ENCODE measurements around the gene LPP. TPM values are rescaled to one million over a fixed set of nuclear protein-coding genes. Genes with fewer than 3 reads are reported as not detected.
A peak's percentile ranks its signal among the peaks of the same experiment; 100 is the strongest.

The LPP gene
- total RNA-seq, 1 donor = 77.4 TPM

DNA sequence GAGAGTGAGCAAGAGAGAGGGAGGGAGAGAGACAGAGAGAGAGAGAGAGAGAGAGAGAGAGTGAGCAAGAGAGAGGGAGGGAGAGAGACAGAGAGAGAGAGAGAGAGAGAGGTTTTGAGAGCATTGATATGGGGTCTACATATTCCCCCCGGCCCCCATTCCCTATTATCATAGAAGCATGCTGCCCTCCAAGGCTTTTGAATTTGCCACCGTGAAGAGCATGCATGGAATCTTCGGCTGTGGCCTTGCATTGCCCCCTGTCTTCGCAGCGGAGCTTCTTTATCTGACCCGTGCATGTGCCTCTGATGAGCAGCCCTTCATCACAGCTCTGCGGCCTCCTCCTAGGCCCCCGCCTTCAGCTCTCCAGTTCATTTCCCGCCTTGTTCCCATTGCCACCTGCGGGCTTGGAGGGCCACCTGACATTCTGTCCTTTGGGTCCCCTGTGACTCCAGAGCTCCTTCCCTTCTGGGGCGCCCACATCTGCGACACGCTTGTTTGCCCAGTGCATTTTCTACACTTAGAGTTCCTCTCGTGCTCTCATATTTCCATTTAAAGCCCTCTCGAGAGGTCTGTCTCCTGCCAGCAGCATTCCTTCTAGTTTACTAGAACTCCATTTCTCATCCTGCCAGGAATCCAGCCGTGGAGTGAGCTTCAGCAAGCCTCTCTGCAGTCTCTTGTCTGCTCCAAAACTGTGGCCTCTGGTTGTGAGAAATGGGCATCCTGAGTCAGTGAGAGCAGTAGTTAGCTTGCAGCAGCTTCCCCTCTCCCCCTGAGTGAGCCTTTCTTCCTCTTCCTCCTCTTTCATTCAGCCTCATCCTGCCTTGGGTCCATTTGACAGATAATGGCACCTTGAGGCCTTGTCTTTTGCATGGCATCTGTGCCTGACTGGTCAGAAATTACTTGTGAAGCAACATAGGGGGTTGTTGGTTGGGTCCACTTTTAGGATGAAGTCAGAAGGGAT is 25.3 kb downstream of the LPP start:
- Histone ChIP-seq H3K79me2 (ENCODE audit: insufficient read depth, low read length) (peaks cover 92% of the 10 kb centered on the region), H3K4me2 (ENCODE audit: insufficient read depth, low read length) (peak overlapping the region; percentile 14), H3K4me1 (ENCODE audit: insufficient read depth, low read length) (peaks cover 20% of the 10 kb centered on the region), H3K27me3 (ENCODE audit: insufficient read depth, low read length) (no peaks in the 10 kb centered on the region), H3K36me3 (ENCODE audit: insufficient read depth, low read length) (peaks cover 7% of the 10 kb centered on the region), H4K20me1 (ENCODE audit: insufficient read depth, low read length) (peaks cover 31% of the 10 kb centered on the region), H3K4me3 (ENCODE audit: insufficient read depth, low read length) (no peak overlapping the region), H2AFZ (ENCODE audit: low read length) (no peak overlapping the region), H3K9me3 (ENCODE audit: low read depth, low read length) (no peaks in the 10 kb centered on the region), H3K27ac (ENCODE audit: low read depth, low read length) (peak overlapping the region; percentile 57)
- peak; percentile 80 for DNase-seq (ENCODE audit: insufficient read length, low spot score, missing footprints)
- TF ChIP-seq, protein P1, sequence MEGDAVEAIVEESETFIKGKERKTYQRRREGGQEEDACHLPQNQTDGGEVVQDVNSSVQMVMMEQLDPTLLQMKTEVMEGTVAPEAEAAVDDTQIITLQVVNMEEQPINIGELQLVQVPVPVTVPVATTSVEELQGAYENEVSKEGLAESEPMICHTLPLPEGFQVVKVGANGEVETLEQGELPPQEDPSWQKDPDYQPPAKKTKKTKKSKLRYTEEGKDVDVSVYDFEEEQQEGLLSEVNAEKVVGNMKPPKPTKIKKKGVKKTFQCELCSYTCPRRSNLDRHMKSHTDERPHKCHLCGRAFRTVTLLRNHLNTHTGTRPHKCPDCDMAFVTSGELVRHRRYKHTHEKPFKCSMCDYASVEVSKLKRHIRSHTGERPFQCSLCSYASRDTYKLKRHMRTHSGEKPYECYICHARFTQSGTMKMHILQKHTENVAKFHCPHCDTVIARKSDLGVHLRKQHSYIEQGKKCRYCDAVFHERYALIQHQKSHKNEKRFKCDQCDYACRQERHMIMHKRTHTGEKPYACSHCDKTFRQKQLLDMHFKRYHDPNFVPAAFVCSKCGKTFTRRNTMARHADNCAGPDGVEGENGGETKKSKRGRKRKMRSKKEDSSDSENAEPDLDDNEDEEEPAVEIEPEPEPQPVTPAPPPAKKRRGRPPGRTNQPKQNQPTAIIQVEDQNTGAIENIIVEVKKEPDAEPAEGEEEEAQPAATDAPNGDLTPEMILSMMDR (IDR thresholded peaks at IDR 0.05; ENCODE audit: extremely low read depth, low read depth, low read length) = peak; percentile 18

DNA sequence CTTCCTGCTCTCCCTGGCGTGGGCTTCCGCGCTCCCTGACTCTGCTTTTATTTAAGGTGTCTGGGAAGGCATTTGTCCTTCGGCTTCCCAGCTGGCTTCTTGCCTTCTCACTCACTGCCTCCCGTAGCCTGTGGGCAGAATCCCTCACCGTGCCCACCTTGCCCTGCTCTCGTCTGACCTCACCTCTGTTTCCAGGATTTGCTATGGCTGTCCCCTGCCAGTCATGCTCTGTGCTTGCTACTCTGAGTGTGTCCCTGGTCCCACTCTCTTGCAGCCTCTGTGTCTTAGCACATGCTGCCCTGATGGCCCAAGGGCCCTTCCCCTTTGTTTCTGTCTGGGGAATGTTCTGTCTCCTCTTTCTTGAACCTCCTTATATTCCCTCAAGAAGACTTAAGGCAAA is 26.2 kb downstream of the LPP start:
- H3K4me2 ChIP-seq (ENCODE audit: insufficient read depth, low read length) = no peak overlapping the region
- H3K4me3 ChIP-seq (ENCODE audit: insufficient read depth, low read length) = no peak overlapping the region
- DNase-seq (ENCODE audit: insufficient read length, low spot score, missing footprints) = no peak
- H3K9me3 ChIP-seq (ENCODE audit: low read depth, low read length) = no peaks in the 10 kb centered on the region
- H3K4me1 ChIP-seq (ENCODE audit: insufficient read depth, low read length) = peaks cover 20% of the 10 kb centered on the region
- peaks cover 92% of the 10 kb centered on the region for H3K79me2 ChIP-seq (ENCODE audit: insufficient read depth, low read length)
- peaks cover 26% of the 10 kb centered on the region for H4K20me1 ChIP-seq (ENCODE audit: insufficient read depth, low read length)
- TF ChIP-seq, protein P1 (IDR thresholded peaks at IDR 0.05; ENCODE audit: extremely low read depth, low read depth, low read length) = no peak
- H2AFZ ChIP-seq (ENCODE audit: low read length) = no peak overlapping the region
- no peaks in the 10 kb centered on the region for H3K27me3 ChIP-seq (ENCODE audit: insufficient read depth, low read length)
- peaks cover 7% of the 10 kb centered on the region for H3K36me3 ChIP-seq (ENCODE audit: insufficient read depth, low read length)
- H3K27ac ChIP-seq (ENCODE audit: low read depth, low read length) = peak overlapping the region; percentile 57

DNA sequence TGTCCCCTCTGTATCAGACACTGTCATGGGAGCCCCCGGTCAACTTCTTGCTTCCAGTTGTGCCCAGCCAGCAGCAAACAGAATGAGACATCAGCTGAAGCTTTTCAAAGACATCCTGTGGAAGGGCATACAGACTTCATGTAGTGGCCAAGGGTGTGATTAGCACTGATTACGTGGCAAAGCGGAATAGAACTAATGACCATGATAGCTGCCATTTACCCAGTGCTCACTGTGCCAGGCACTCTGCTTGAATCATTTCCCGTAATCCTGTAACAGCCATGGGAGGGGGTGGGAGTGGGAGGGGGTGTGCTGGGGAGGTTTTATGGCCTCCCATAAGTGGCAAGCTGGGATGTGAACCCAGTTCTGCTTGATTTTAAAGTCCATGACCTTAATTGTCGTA is 29.5 kb downstream of the LPP start:
- Histone ChIP-seq H3K36me3 (ENCODE audit: insufficient read depth, low read length) (peaks cover 2% of the 10 kb centered on the region), H3K79me2 (ENCODE audit: insufficient read depth, low read length) (peaks cover 88% of the 10 kb centered on the region), H3K9me3 (ENCODE audit: low read depth, low read length) (no peaks in the 10 kb centered on the region), H4K20me1 (ENCODE audit: insufficient read depth, low read length) (peaks cover 20% of the 10 kb centered on the region), H3K4me1 (ENCODE audit: insufficient read depth, low read length) (peaks cover 32% of the 10 kb centered on the region), H3K27me3 (ENCODE audit: insufficient read depth, low read length) (no peaks in the 10 kb centered on the region), H3K27ac (ENCODE audit: low read depth, low read length) (no peak overlapping the region), H2AFZ (ENCODE audit: low read length) (no peak overlapping the region), H3K4me3 (ENCODE audit: insufficient read depth, low read length) (no peak overlapping the region), H3K4me2 (ENCODE audit: insufficient read depth, low read length) (no peak overlapping the region)
- no peak for DNase-seq (ENCODE audit: insufficient read length, low spot score, missing footprints)
- TF ChIP-seq, protein P1 (IDR thresholded peaks at IDR 0.05; ENCODE audit: extremely low read depth, low read depth, low read length) = no peak

DNA sequence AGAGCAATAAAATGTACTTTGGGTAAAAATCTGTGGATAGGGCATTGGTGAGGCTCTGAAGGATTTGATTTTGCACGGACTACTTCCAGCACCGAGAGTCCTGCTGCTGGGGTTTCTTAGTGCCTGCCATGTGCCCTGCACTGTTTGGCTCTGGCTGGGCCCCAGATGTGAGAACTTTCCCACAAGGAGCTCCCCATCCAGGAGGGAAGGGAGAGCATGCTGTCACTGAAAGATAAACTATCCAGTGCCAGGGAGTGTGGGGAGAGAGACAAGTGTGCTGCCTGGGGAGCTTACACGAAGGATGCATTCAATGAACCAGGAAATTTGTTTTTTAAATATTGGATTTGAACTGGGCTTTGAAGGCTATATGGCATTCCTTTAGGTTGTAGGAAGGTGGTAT is 30.2 kb downstream of the LPP start:
- H3K9me3 ChIP-seq (ENCODE audit: low read depth, low read length) = no peaks in the 10 kb centered on the region
- peaks cover 21% of the 10 kb centered on the region for H4K20me1 ChIP-seq (ENCODE audit: insufficient read depth, low read length)
- H3K36me3 ChIP-seq (ENCODE audit: insufficient read depth, low read length) = no peaks in the 10 kb centered on the region
- no peak overlapping the region for H3K4me2 ChIP-seq (ENCODE audit: insufficient read depth, low read length)
- H3K27me3 ChIP-seq (ENCODE audit: insufficient read depth, low read length) = no peaks in the 10 kb centered on the region
- no peak for DNase-seq (ENCODE audit: insufficient read length, low spot score, missing footprints)
- no peak overlapping the region for H3K4me3 ChIP-seq (ENCODE audit: insufficient read depth, low read length)
- no peak overlapping the region for H2AFZ ChIP-seq (ENCODE audit: low read length)
- H3K79me2 ChIP-seq (ENCODE audit: insufficient read depth, low read length) = peaks cover 88% of the 10 kb centered on the region
- TF ChIP-seq, protein P1 (IDR thresholded peaks at IDR 0.05; ENCODE audit: extremely low read depth, low read depth, low read length) = no peak
- peaks cover 26% of the 10 kb centered on the region for H3K4me1 ChIP-seq (ENCODE audit: insufficient read depth, low read length)
- no peak overlapping the region for H3K27ac ChIP-seq (ENCODE audit: low read depth, low read length)
